Dorsolateral prefrontal cortex (tissue), 118 donors: Measurements from ENCODE around the gene DHRS3. TPM values are rescaled to one million over a fixed set of nuclear protein-coding genes. Genes with fewer than 3 reads are reported as not detected.

Source experiments
- microRNA-seq, 43 experiments: library from miRNA; unstranded; fragments of <30 nt; microRNA quantifications; one replicate each; pipeline ENCODE4 v1.2.0, GENCODE V29; 2022
- total RNA-seq, 120 experiments: library from RNA; stranded (reverse); gene quantifications; one replicate each; pipeline versions ENCODE4 v1.2.3 to v1.2.4, GENCODE V29; 2022

The DHRS3 gene
- total RNA-seq, 120 experiments from 2014 or later = 19.3 to 58.1 (median 31.3) TPM

Small RNA genes lying within 50 kb of the gene (microRNA-seq; reads per million reads assigned to microRNA genes)
- 0 to 1.7 (median 0.26) reads per million in 43 experiments for gene MIR6730

Other genes starting within 250 kb of the DHRS3 start
- gene AADACL4, start 25.9 kb upstream of the DHRS3 start, total RNA-seq = not detected
- gene AADACL3, start 97.9 kb upstream of the DHRS3 start, total RNA-seq = not detected
- gene CFAP107, start 128.0 kb upstream of the DHRS3 start, total RNA-seq = 1 to 10 TPM in 1 of 120 experiments, under 1 TPM in 6, not detected in 113; 0.17 to 1.1 (median 0.55) TPM
- not detected for gene PRAMEF12, start 155.5 kb upstream of the DHRS3 start, total RNA-seq
- gene PRAMEF1, start 173.2 kb upstream of the DHRS3 start, total RNA-seq = not detected
- gene PRAMEF11, start 213.2 kb upstream of the DHRS3 start, total RNA-seq = not detected
- gene HNRNPCL1, start 230.5 kb upstream of the DHRS3 start, total RNA-seq = not detected
- gene PRAMEF2, start 238.9 kb upstream of the DHRS3 start, total RNA-seq = not detected